ENCODE data around the gene EIF3B. TPM values are rescaled to one million over a fixed set of nuclear protein-coding genes. Genes with fewer than 3 reads are reported as not detected.
"Not testable (repeated sequence)": the region's sequence is repeated elsewhere in the genome, so short reads cannot be mapped to it uniquely, and the experiment has no call there.

The EIF3B gene
- total RNA-seq, 1 experiment from 2014 or later = 290 TPM

DNA sequence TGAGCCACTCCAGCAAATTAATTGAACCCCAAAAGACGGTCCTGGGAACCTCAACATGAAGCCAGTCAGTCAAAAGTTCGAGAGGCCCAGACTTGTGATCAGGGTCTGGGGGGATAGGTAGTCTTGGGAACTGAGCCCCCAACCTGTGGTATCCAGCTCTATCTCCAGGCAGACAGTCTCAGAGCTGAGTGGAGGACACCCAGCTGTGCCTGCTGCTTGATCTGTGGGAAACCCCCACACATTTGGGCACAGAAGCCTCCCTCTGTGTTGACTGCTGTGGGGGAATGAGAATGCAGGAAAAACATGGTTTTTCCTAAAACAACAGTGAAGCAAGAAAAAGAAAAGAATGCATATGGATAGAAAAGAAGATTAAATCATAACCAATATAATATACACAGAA, 24.1 kb upstream of the EIF3B start:
- intact Hi-C loops (cut with micrococcal nuclease) = no loop called here
- POLR2A ChIA-PET = interaction anchor here (0.7 to 1.1 kb wide), 2 partner anchors 17 to 55 kb away, joined by 3 read pairs; no protein-coding TSS in a partner anchor

DNA sequence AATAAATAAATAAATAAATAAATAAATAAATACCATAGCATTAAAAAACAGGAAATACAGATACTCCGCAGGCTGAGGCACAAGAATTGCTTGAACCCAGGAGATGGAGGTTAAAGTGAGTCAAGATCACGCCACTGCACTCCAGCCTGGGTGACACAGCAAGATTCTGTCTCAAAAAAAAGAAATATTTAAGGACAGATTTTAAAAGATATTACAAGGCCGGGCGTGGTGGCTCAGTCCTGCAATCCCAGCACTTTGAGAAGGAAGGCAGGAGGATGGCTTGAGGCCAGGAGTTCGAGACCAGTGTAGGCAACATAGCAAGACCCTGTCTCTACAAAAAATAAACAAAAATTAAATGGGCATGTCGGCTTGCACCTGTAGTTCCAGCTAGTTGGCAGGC, 22.9 kb upstream of the EIF3B start:
- H3K36me3 Mint-ChIP-seq (ENCODE audit: insufficient read depth, unreplicated experiment) = peaks cover 7% of the 10 kb centered on the region
- H3K27ac Mint-ChIP-seq (ENCODE audit: low read depth, unreplicated experiment) = no peak overlapping the region
- H3K27me3 Mint-ChIP-seq (ENCODE audit: insufficient read depth, unreplicated experiment) = no peaks in the 10 kb centered on the region
- no peaks in the 10 kb centered on the region for H3K9me3 Mint-ChIP-seq (ENCODE audit: unreplicated experiment)
- POLR2A ChIA-PET = interaction anchor here (0.6 to 1.1 kb wide), 2 partner anchors 12 to 18 kb away, joined by 3 read pairs; no protein-coding TSS in a partner anchor
- TF ChIP-seq, protein P1, sequence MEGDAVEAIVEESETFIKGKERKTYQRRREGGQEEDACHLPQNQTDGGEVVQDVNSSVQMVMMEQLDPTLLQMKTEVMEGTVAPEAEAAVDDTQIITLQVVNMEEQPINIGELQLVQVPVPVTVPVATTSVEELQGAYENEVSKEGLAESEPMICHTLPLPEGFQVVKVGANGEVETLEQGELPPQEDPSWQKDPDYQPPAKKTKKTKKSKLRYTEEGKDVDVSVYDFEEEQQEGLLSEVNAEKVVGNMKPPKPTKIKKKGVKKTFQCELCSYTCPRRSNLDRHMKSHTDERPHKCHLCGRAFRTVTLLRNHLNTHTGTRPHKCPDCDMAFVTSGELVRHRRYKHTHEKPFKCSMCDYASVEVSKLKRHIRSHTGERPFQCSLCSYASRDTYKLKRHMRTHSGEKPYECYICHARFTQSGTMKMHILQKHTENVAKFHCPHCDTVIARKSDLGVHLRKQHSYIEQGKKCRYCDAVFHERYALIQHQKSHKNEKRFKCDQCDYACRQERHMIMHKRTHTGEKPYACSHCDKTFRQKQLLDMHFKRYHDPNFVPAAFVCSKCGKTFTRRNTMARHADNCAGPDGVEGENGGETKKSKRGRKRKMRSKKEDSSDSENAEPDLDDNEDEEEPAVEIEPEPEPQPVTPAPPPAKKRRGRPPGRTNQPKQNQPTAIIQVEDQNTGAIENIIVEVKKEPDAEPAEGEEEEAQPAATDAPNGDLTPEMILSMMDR (IDR thresholded peaks at IDR 0.05; ENCODE audit: unreplicated experiment) = no peak
- intact Hi-C loops (cut with micrococcal nuclease) = no loop called here
- DNase-seq (ENCODE audit: unreplicated experiment) = no peak
- CTCF ChIA-PET = interaction anchor here (1.5 kb wide), 1 partner anchor 16 kb away, joined by 3 read pairs; no protein-coding TSS in a partner anchor
- no TSS peak for BruUV-seq (replicated peaks)
- H3K4me3 Mint-ChIP-seq (ENCODE audit: unreplicated experiment) = no peak overlapping the region
- no peaks in the 10 kb centered on the region for H3K4me1 Mint-ChIP-seq (ENCODE audit: insufficient read depth, unreplicated experiment)

More for the DNA sequence above, 24.1 kb upstream of the EIF3B start:
- H3K4me3 Mint-ChIP-seq (ENCODE audit: unreplicated experiment) = no peak overlapping the region
- no peaks in the 10 kb centered on the region for H3K4me1 Mint-ChIP-seq (ENCODE audit: insufficient read depth, unreplicated experiment)
- no TSS peak for BruUV-seq (replicated peaks)
- no peaks in the 10 kb centered on the region for H3K9me3 Mint-ChIP-seq (ENCODE audit: unreplicated experiment)
- no peak for DNase-seq (ENCODE audit: unreplicated experiment)
- CTCF ChIA-PET = interaction anchor here (0.7 kb wide), 1 partner anchor 81 kb away, joined by 3 read pairs; no protein-coding TSS in a partner anchor
- TF ChIP-seq, protein P1 (IDR thresholded peaks at IDR 0.05; ENCODE audit: unreplicated experiment) = no peak
- no peak overlapping the region for H3K27ac Mint-ChIP-seq (ENCODE audit: low read depth, unreplicated experiment)
- H3K27me3 Mint-ChIP-seq (ENCODE audit: insufficient read depth, unreplicated experiment) = no peaks in the 10 kb centered on the region
- H3K36me3 Mint-ChIP-seq (ENCODE audit: insufficient read depth, unreplicated experiment) = peaks cover 6% of the 10 kb centered on the region

DNA sequence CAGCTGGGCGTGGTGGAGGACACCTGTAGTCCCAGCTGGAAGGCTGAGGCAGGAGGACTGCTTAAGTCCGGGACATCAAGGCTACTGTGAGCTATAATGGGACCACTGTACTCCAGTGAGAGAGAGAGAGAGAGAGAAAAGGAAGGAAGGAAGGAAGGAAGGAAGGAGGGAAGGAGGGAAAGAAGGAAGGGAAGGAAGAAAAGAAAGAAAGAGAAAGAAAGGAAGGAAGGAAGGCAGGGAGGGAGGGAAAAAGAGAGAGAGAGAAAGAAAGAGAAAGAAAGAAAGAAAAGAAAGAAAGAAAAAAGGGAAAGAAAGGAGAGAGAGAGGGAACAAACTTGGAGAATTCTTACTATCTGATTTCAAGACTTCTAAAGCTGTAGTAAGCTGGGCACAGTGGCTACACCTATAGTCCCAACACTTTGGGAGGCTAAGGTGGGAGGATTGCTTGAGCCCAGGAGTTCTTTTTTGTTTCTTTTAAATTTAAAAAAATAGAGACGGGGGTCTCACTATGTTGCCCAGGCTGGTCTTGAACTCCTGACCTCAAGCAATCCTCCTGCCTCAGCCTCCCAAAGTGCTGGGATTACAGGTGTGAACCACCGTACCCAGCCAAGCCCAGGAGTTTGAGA, 21.9 kb upstream of the EIF3B start:
- intact Hi-C loops (cut with micrococcal nuclease); H3K27ac Mint-ChIP-seq (ENCODE audit: low read depth, unreplicated experiment); POLR2A ChIA-PET; H3K4me3 Mint-ChIP-seq (ENCODE audit: unreplicated experiment); H3K36me3 Mint-ChIP-seq (ENCODE audit: insufficient read depth, unreplicated experiment); H3K27me3 Mint-ChIP-seq (ENCODE audit: insufficient read depth, unreplicated experiment); BruUV-seq (replicated peaks); DNase-seq (ENCODE audit: unreplicated experiment); H3K4me1 Mint-ChIP-seq (ENCODE audit: insufficient read depth, unreplicated experiment); H3K9me3 Mint-ChIP-seq (ENCODE audit: unreplicated experiment): not testable (repeated sequence)
- CTCF ChIA-PET = interaction anchor here (1.5 kb wide), 1 partner anchor 15 kb away, joined by 3 read pairs; no protein-coding TSS in a partner anchor

DNA sequence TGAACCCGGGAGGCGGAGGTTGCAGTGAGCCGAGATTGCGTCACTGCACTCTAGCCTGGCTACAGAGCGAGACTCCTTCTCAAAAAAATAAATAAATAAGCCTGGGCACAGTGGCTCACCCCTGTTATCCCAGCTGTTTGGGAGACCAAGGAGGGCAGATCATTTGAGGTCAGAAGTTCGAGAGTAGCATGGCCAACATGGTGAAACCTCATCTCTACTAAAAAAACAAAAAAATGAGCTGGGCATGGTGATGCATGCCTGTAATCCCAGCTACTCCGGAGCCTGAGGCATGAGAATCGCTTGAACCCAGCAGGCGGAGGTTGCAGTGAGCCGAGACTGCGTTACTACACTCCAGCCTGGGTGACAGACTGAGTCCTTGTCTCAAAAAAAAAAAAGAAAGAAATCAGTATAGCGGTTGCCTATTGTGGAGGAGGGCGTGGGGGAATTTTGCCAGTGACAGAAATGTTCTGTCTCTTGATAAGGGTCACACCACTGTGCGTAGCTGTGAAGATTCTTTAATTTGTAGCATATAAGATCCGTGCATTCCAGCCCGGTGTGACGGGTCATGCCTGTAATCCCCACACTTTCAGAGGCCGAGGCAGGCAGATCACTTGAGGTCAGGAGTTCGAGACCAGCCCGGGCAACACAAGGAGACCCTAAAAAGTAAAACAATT, 17.9 kb upstream of the EIF3B start:
- CTCF ChIA-PET = interaction anchor here (0.7 to 3.4 kb wide), 2 partner anchors 11 to 19 kb away, joined by 3 to 17 read pairs; no protein-coding TSS in a partner anchor
- H3K27me3 Mint-ChIP-seq (ENCODE audit: insufficient read depth, unreplicated experiment) = no peaks in the 10 kb centered on the region
- TF ChIP-seq, protein P1 (IDR thresholded peaks at IDR 0.05; ENCODE audit: unreplicated experiment) = no peak
- H3K36me3 Mint-ChIP-seq (ENCODE audit: insufficient read depth, unreplicated experiment) = peaks cover 7% of the 10 kb centered on the region
- H3K4me3 Mint-ChIP-seq (ENCODE audit: unreplicated experiment) = no peak overlapping the region
- intact Hi-C loops (cut with micrococcal nuclease) = no loop called here
- no peaks in the 10 kb centered on the region for H3K9me3 Mint-ChIP-seq (ENCODE audit: unreplicated experiment)
- no peak overlapping the region for H3K27ac Mint-ChIP-seq (ENCODE audit: low read depth, unreplicated experiment)
- POLR2A ChIA-PET = no interaction called here
- no TSS peak for BruUV-seq (replicated peaks)
- no peaks in the 10 kb centered on the region for H3K4me1 Mint-ChIP-seq (ENCODE audit: insufficient read depth, unreplicated experiment)
- DNase-seq (ENCODE audit: unreplicated experiment) = no peak

DNA sequence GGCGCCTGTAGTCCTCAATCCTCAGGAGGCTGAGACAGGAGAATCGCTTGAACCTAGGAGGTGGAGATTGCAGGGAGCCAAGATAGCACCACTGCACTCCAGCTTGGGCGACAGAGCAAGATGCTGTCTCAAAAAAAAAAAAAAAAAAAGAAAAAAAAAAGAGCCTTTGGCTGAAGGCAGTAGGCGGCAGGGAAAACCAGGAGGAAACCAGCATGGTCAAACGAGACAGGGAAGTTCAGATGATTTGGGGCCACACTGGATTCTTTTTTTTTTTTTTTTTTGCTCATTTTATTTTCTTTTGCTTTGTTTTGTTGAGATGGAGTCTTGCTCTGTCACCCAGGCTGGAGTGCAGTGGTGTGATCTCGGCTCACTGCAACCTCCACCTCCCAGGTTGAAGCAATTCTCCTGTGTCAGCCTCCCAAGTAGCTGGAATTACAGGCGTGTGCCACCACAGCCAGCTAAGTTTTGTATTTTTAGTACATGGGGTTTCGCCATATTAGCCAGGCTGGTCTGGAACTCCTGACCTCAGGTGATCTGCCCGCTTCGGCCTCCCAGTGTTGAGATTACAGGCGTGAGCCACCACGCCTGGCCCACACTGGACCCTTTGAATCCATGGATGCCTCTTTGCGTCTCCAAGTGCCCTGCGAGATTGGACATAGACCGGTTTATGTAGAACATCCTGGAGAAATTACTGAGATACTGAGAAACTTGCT, 7.1 kb upstream of the EIF3B start:
- H3K27me3 Mint-ChIP-seq (ENCODE audit: insufficient read depth, unreplicated experiment); DNase-seq (ENCODE audit: unreplicated experiment); H3K4me1 Mint-ChIP-seq (ENCODE audit: insufficient read depth, unreplicated experiment); H3K36me3 Mint-ChIP-seq (ENCODE audit: insufficient read depth, unreplicated experiment); H3K27ac Mint-ChIP-seq (ENCODE audit: low read depth, unreplicated experiment); BruUV-seq (replicated peaks); H3K4me3 Mint-ChIP-seq (ENCODE audit: unreplicated experiment); H3K9me3 Mint-ChIP-seq (ENCODE audit: unreplicated experiment): not testable (repeated sequence)
- intact Hi-C loops (cut with micrococcal nuclease) = loop anchor here (1.0 to 2.0 kb wide), 3 partner anchors 100 to 768 kb away; no protein-coding TSS in a partner anchor
- POLR2A ChIA-PET = interaction anchor here (1.6 kb wide), 1 partner anchor 106 kb away, joined by 5 read pairs; the partner anchor contains the start of genes MRM2 and NUDT1
- CTCF ChIA-PET = interaction anchor here (0.6 to 2.6 kb wide), 17 partner anchors 10 to 909 kb away, joined by 3 to 17 read pairs (median 3); no protein-coding TSS in a partner anchor

Data from MCF 10A (cell line).